HepG2 (cell line): ENCODE data around the gene BEST2. TPM values are rescaled to one million over a fixed set of nuclear protein-coding genes. Genes with fewer than 3 reads are reported as not detected.

ENCODE experiments used
- AGO2 ChIP-seq: fragments of 200-400 bp; formaldehyde crosslinking; optimal IDR thresholded peaks from 2 replicates; pipeline ENCODE3; 2017; ENCODE audit warnings: mild to moderate bottlenecking, low read depth, low read length, moderate library complexity
- BRD4 ChIP-seq: sonication (generic); formaldehyde crosslinking; IDR thresholded peaks from 2 replicates; pipeline ENCODE4 v1.4.0; 2020; ENCODE audit warnings: missing genetic modification reagents
- CEBPB ChIP-seq: IDR thresholded peaks from 2 replicates; pipeline ENCODE4 v1.6.1; 2011; ENCODE audit warnings: low read depth, low read length, improper control_type of control experiment, borderline replicate concordance
- CREB1 ChIP-seq, 2 experiments: fragments of 450-650 bp in 1 of 2; IDR thresholded peaks; 2 replicates each; pipeline ENCODE4 v1.6.1; 2016 to 2017; ENCODE audit warnings: control low read depth in 1 of 2, mild to moderate bottlenecking in 1 of 2, missing compliant biosample characterization in 1 of 2, missing genetic modification characterization in 1 of 2
- GZF1 ChIP-seq: sonication (generic); formaldehyde crosslinking; IDR thresholded peaks from 2 replicates; pipeline ENCODE4 v1.5.1; 2020; ENCODE audit warnings: mild to moderate bottlenecking, missing genetic modification reagents
- IKZF1 ChIP-seq: fragments of 450-650 bp; IDR thresholded peaks from 2 replicates; pipeline ENCODE4 v1.7.1; 2016
- SMAD1 ChIP-seq: sonication (generic); formaldehyde crosslinking; IDR thresholded peaks from 2 replicates; pipeline ENCODE4 v1.4.0; 2020; ENCODE audit warnings: missing genetic modification reagents, low read depth, mild to moderate bottlenecking, borderline replicate concordance
- ZFAT ChIP-seq: sonication (generic); formaldehyde crosslinking; conservative IDR thresholded peaks from 2 replicates; pipeline ENCODE4 v1.8.1; 2023; ENCODE audit warnings: missing genetic modification reagents, inconsistent platforms
- ZNF776 ChIP-seq: sonication (generic); formaldehyde crosslinking; IDR thresholded peaks from 2 replicates; pipeline ENCODE4 v1.4.0; 2020; ENCODE audit warnings: mild to moderate bottlenecking, missing genetic modification reagents
- ZNF780A ChIP-seq: sonication (generic); formaldehyde crosslinking; IDR thresholded peaks from 2 replicates; pipeline ENCODE4 v1.8.0; 2022; ENCODE audit warnings: mild to moderate bottlenecking, missing genetic modification reagents, moderate library complexity
- polyA plus RNA-seq, 8 experiments: library from polyadenylated mRNA; depleted of rRNA in 3 of 8; stranded (reverse) in 7 of 8; unstranded in 1 of 8; fragments of >200 nt; fragmentation: Illumina TruSeq in 4 of 8; extraction: Trizol in 4 of 8; gene quantifications; 2 replicates each; pipeline versions ENCODE4 v1.2.1 to v1.2.3, GENCODE V29; 2011 to 2016; ENCODE audit warnings: low read depth in 4 of 8, missing spikeins in 1 of 8, mixed read lengths in 1 of 8; ENCODE audit not compliant: insufficient read depth in 1 of 8
- total RNA-seq, 5 experiments: library from RNA; depleted of rRNA; stranded (reverse); fragments of >200 nt; fragmentation: Illumina TruSeq; extraction: Trizol; gene quantifications; 2 replicates each; pipeline ENCODE4 v1.2.3, GENCODE V29; 2016; ENCODE audit warnings: low read depth in 1 of 5
- TF ChIP-seq, protein P1 (sequence below): sonication (generic); formaldehyde crosslinking; IDR thresholded peaks from 2 replicates; pipeline ENCODE4 v1.5.0; 2020; ENCODE audit warnings: mild to moderate bottlenecking, missing genetic modification reagents, borderline replicate concordance
- TF ChIP-seq, protein P2 (sequence below): IDR thresholded peaks from 2 replicates; pipeline ENCODE4 v1.6.1; 2016
- TF ChIP-seq, protein P3 (sequence below): sonication (generic); formaldehyde crosslinking; conservative IDR thresholded peaks from 2 replicates; pipeline ENCODE4 v1.4.0; 2020; ENCODE audit warnings: missing genetic modification reagents
- TF ChIP-seq, protein P4 (sequence below): sonication (generic); formaldehyde crosslinking; IDR thresholded peaks from 2 replicates; pipeline ENCODE4 v1.4.0; 2020; ENCODE audit warnings: missing genetic modification reagents
- TF ChIP-seq, protein P5 (sequence below): sonication (generic); formaldehyde crosslinking; conservative IDR thresholded peaks from 2 replicates; pipeline ENCODE4 v1.4.0; 2020; ENCODE audit warnings: missing genetic modification reagents

BEST2 gene
- total and polyA plus RNA-seq, 2 of the 13 experiments (the other 11 are each of a cell fraction or from before 2014, with no cell fraction given), result not detected

DNA sequence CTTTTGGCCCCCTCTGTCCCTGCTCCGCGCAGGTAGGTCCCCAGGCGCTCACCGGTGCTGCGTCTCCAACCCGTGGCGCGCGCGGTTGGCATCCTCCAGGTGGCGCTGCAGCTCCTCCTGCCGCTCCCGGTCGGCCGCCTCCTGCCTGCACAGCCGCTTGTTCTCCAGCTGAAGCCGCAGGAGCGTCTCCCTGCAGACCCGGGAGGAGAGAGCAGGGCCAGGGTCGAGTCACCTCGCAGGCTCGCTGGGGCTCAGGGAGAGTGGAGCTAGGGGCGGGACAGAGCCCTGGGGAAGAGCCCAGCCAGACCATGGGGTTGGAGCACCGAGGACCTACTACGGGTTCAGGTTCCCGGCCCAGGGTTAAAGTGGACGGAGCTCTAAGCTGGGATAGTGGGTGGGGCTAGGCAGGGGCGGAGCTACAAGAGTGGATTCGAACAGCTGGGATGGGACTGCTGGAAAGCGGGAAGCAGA lies 14.5 kb downstream of the BEST2 start (continued):
- TF ChIP-seq GZF1 (CRISPR knock-in tag) (no peak), CREB1 (IDR thresholded peaks at IDR 0.05) (no peak), CREB1 (CRISPR knock-in tag; IDR thresholded peaks at IDR 0.05) (no peak), ZNF780A (no peak; the same call in 1 of the 2 replicates), SMAD1 (0 out of 2 replicates have a peak, but pooled peaks have one; percentile 35), IKZF1 (no peak), AGO2 (peak; percentile 68), ZNF776 (CRISPR knock-in tag) (no peak), CEBPB (no peak), BRD4 (CRISPR knock-in tag) (no peak), ZFAT (no peak)
- TF ChIP-seq, protein P1, sequence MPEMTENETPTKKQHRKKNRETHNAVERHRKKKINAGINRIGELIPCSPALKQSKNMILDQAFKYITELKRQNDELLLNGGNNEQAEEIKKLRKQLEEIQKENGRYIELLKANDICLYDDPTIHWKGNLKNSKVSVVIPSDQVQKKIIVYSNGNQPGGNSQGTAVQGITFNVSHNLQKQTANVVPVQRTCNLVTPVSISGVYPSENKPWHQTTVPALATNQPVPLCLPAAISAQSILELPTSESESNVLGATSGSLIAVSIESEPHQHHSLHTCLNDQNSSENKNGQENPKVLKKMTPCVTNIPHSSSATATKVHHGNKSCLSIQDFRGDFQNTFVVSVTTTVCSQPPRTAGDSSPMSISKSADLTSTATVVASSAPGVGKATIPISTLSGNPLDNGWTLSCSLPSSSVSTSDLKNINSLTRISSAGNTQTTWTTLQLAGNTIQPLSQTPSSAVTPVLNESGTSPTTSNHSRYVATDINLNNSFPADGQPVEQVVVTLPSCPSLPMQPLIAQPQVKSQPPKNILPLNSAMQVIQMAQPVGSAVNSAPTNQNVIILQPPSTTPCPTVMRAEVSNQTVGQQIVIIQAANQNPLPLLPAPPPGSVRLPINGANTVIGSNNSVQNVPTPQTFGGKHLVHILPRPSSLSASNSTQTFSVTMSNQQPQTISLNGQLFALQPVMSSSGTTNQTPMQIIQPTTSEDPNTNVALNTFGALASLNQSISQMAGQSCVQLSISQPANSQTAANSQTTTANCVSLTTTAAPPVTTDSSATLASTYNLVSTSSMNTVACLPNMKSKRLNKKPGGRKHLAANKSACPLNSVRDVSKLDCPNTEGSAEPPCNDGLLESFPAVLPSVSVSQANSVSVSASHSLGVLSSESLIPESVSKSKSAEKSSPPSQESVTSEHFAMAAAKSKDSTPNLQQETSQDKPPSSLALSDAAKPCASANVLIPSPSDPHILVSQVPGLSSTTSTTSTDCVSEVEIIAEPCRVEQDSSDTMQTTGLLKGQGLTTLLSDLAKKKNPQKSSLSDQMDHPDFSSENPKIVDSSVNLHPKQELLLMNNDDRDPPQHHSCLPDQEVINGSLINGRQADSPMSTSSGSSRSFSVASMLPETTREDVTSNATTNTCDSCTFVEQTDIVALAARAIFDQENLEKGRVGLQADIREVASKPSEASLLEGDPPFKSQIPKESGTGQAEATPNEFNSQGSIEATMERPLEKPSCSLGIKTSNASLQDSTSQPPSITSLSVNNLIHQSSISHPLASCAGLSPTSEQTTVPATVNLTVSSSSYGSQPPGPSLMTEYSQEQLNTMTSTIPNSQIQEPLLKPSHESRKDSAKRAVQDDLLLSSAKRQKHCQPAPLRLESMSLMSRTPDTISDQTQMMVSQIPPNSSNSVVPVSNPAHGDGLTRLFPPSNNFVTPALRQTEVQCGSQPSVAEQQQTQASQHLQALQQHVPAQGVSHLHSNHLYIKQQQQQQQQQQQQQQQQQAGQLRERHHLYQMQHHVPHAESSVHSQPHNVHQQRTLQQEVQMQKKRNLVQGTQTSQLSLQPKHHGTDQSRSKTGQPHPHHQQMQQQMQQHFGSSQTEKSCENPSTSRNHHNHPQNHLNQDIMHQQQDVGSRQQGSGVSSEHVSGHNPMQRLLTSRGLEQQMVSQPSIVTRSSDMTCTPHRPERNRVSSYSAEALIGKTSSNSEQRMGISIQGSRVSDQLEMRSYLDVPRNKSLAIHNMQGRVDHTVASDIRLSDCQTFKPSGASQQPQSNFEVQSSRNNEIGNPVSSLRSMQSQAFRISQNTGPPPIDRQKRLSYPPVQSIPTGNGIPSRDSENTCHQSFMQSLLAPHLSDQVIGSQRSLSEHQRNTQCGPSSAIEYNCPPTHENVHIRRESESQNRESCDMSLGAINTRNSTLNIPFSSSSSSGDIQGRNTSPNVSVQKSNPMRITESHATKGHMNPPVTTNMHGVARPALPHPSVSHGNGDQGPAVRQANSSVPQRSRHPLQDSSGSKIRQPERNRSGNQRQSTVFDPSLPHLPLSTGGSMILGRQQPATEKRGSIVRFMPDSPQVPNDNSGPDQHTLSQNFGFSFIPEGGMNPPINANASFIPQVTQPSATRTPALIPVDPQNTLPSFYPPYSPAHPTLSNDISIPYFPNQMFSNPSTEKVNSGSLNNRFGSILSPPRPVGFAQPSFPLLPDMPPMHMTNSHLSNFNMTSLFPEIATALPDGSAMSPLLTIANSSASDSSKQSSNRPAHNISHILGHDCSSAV, result no peak
- TF ChIP-seq, protein P2, sequence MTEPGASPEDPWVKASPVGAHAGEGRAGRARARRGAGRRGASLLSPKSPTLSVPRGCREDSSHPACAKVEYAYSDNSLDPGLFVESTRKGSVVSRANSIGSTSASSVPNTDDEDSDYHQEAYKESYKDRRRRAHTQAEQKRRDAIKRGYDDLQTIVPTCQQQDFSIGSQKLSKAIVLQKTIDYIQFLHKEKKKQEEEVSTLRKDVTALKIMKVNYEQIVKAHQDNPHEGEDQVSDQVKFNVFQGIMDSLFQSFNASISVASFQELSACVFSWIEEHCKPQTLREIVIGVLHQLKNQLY (CRISPR knock-in tag), result 0 out of 2 replicates have a peak, but pooled peaks have one; percentile 39
- TF ChIP-seq, protein P3, sequence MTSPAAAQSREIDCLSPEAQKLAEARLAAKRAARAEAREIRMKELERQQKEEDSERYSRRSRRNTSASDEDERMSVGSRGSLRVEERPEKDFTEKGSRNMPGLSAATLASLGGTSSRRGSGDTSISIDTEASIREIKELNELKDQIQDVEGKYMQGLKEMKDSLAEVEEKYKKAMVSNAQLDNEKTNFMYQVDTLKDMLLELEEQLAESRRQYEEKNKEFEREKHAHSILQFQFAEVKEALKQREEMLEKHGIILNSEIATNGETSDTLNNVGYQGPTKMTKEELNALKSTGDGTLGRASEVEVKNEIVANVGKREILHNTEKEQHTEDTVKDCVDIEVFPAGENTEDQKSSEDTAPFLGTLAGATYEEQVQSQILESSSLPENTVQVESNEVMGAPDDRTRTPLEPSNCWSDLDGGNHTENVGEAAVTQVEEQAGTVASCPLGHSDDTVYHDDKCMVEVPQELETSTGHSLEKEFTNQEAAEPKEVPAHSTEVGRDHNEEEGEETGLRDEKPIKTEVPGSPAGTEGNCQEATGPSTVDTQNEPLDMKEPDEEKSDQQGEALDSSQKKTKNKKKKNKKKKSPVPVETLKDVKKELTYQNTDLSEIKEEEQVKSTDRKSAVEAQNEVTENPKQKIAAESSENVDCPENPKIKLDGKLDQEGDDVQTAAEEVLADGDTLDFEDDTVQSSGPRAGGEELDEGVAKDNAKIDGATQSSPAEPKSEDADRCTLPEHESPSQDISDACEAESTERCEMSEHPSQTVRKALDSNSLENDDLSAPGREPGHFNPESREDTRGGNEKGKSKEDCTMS, result no peak
- TF ChIP-seq, protein P4, sequence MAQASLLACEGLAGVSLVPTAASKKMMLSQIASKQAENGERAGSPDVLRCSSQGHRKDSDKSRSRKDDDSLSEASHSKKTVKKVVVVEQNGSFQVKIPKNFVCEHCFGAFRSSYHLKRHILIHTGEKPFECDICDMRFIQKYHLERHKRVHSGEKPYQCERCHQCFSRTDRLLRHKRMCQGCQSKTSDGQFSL (CRISPR knock-in tag), result no peak
- TF ChIP-seq, protein P5, sequence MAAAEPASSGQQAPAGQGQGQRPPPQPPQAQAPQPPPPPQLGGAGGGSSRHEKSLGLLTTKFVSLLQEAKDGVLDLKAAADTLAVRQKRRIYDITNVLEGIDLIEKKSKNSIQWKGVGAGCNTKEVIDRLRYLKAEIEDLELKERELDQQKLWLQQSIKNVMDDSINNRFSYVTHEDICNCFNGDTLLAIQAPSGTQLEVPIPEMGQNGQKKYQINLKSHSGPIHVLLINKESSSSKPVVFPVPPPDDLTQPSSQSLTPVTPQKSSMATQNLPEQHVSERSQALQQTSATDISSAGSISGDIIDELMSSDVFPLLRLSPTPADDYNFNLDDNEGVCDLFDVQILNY, result no peak
